HepG2 (cell line): ENCODE data around the gene SLC12A5. TPM values are rescaled to one million over a fixed set of nuclear protein-coding genes. Genes with fewer than 3 reads are reported as not detected.
A peak's percentile ranks its signal among the peaks of the same experiment; 100 is the strongest.

Experiments
- AHR ChIP-seq: IDR thresholded peaks from 2 replicates; pipeline ENCODE4 v1.6.1; 2018; ENCODE audit warnings: missing genetic modification reagents, missing compliant biosample characterization
- ATAD3A ChIP-seq: sonication (generic); formaldehyde crosslinking; IDR thresholded peaks from 2 replicates; pipeline ENCODE4 v1.4.0; 2020; ENCODE audit warnings: missing genetic modification reagents
- EEA1 ChIP-seq: sonication (generic); formaldehyde crosslinking; IDR thresholded peaks from 2 replicates; pipeline ENCODE4 v1.5.1; 2020; ENCODE audit warnings: mild to moderate bottlenecking, missing genetic modification reagents, borderline replicate concordance
- FOSL1 ChIP-seq: sonication (generic); formaldehyde crosslinking; IDR thresholded peaks from 2 replicates; pipeline ENCODE4 v1.9.0; 2021; ENCODE audit warnings: missing genetic modification reagents, borderline replicate concordance
- GABPA ChIP-seq, 2 experiments: IDR thresholded peaks; 2 replicates each; pipeline ENCODE4 v1.6.1; 2011 to 2016; ENCODE audit warnings: low read depth in 2 of 2, low read length in 1 of 2, missing biosample characterization in 1 of 2, missing genetic modification characterization in 1 of 2
- HDAC2 ChIP-seq: sonication (generic); formaldehyde crosslinking; IDR thresholded peaks from 2 replicates; pipeline ENCODE4 v1.4.0; 2020; ENCODE audit warnings: missing genetic modification reagents
- HNF4G ChIP-seq, 2 experiments: sonication (generic) in 1 of 2; formaldehyde crosslinking in 1 of 2; IDR thresholded peaks; 2 replicates each; pipeline versions ENCODE4 v1.4.0 to v1.6.1; 2011 to 2020; ENCODE audit warnings: borderline replicate concordance in 2 of 2, low read depth in 2 of 2, mild to moderate bottlenecking in 2 of 2, low read length in 1 of 2, missing genetic modification reagents in 1 of 2, moderate library complexity in 1 of 2
- MTF1 ChIP-seq: sonication (generic); formaldehyde crosslinking; IDR thresholded peaks from 2 replicates; pipeline ENCODE4 v1.5.0; 2020; ENCODE audit warnings: missing genetic modification reagents
- PTBP1 ChIP-seq: fragments of 200-400 bp; formaldehyde crosslinking; IDR thresholded peaks from 2 replicates; pipeline ENCODE4 v1.6.1; 2018; ENCODE audit warnings: low read length, low read depth; ENCODE audit not compliant: poor library complexity, severe bottlenecking
- RFX5 ChIP-seq: IDR thresholded peaks from 2 replicates; pipeline ENCODE4 v1.6.1; 2011; ENCODE audit warnings: low read depth, low read length, improper control_type of control experiment
- SALL1 ChIP-seq: sonication (generic); formaldehyde crosslinking; IDR thresholded peaks from 2 replicates; pipeline ENCODE4 v1.8.0; 2022; ENCODE audit warnings: mild to moderate bottlenecking, missing genetic modification reagents
- SKIL ChIP-seq: sonication (generic); formaldehyde crosslinking; IDR thresholded peaks from 2 replicates; pipeline ENCODE4 v1.8.0; 2022; ENCODE audit warnings: missing genetic modification reagents, mild to moderate bottlenecking, moderate library complexity, borderline replicate concordance
- SOX6 ChIP-seq, 2 experiments: fragments of 450-650 bp in 1 of 2; sonication (generic) in 1 of 2; formaldehyde crosslinking in 1 of 2; IDR thresholded peaks; 2 replicates each; pipeline versions ENCODE4 v1.4.0 to v1.6.1; 2017 to 2020; ENCODE audit warnings: antibody characterized with exemption in 1 of 2, mild to moderate bottlenecking in 1 of 2, missing genetic modification reagents in 1 of 2
- TBX2 ChIP-seq: sonication (generic); formaldehyde crosslinking; IDR thresholded peaks from 2 replicates; pipeline ENCODE4 v1.5.0; 2020; ENCODE audit warnings: missing genetic modification reagents, mild to moderate bottlenecking, borderline replicate concordance
- THAP11 ChIP-seq: IDR thresholded peaks from 2 replicates; pipeline ENCODE4 v1.6.1; 2016; ENCODE audit warnings: missing biosample characterization, missing genetic modification reagents
- ZBTB7B ChIP-seq: sonication (generic); formaldehyde crosslinking; IDR thresholded peaks from 2 replicates; pipeline ENCODE4 v1.4.0; 2020; ENCODE audit warnings: missing genetic modification reagents
- ZFAT ChIP-seq: sonication (generic); formaldehyde crosslinking; conservative IDR thresholded peaks from 2 replicates; pipeline ENCODE4 v1.8.1; 2023; ENCODE audit warnings: missing genetic modification reagents, inconsistent platforms
- ZFP41 ChIP-seq: sonication (generic); formaldehyde crosslinking; IDR thresholded peaks from 2 replicates; pipeline ENCODE4 v1.4.0; 2020; ENCODE audit warnings: mild to moderate bottlenecking, missing genetic modification reagents, borderline replicate concordance
- ZHX1 ChIP-seq: sonication (generic); formaldehyde crosslinking; IDR thresholded peaks from 2 replicates; pipeline ENCODE4 v1.8.1; 2022; ENCODE audit warnings: low read depth, mild to moderate bottlenecking, missing genetic modification reagents
- ZMAT5 ChIP-seq: sonication (generic); formaldehyde crosslinking; IDR thresholded peaks from 2 replicates; pipeline ENCODE4 v1.5.0; 2020; ENCODE audit warnings: mild to moderate bottlenecking, low read depth, missing genetic modification reagents, borderline replicate concordance
- ZNF20 ChIP-seq: sonication (generic); formaldehyde crosslinking; IDR thresholded peaks from 2 replicates; pipeline ENCODE4 v1.4.0; 2020; ENCODE audit warnings: mild to moderate bottlenecking, moderate library complexity, missing genetic modification reagents
- ZNF225 ChIP-seq: sonication (generic); formaldehyde crosslinking; IDR thresholded peaks from 2 replicates; pipeline ENCODE4 v1.4.0; 2020; ENCODE audit warnings: mild to moderate bottlenecking, missing genetic modification reagents
- ZNF549 ChIP-seq: sonication (generic); formaldehyde crosslinking; IDR thresholded peaks from 2 replicates; pipeline ENCODE4 v1.5.0; 2020; ENCODE audit warnings: missing genetic modification reagents
- ZNF839 ChIP-seq: sonication (generic); formaldehyde crosslinking; IDR thresholded peaks from 2 replicates; pipeline ENCODE4 v1.4.0; 2020; ENCODE audit warnings: missing genetic modification reagents, mild to moderate bottlenecking, borderline replicate concordance
- ZSCAN20 ChIP-seq: sonication (generic); formaldehyde crosslinking; IDR thresholded peaks from 2 replicates; pipeline ENCODE4 v1.4.0; 2020; ENCODE audit warnings: missing genetic modification reagents, mild to moderate bottlenecking, borderline replicate concordance
- polyA plus RNA-seq, 8 experiments: library from polyadenylated mRNA; depleted of rRNA in 3 of 8; stranded (reverse) in 7 of 8; unstranded in 1 of 8; fragments of >200 nt; fragmentation: Illumina TruSeq in 4 of 8; extraction: Trizol in 4 of 8; gene quantifications; 2 replicates each; pipeline versions ENCODE4 v1.2.1 to v1.2.3, GENCODE V29; 2011 to 2016; ENCODE audit warnings: low read depth in 4 of 8, missing spikeins in 1 of 8, mixed read lengths in 1 of 8; ENCODE audit not compliant: insufficient read depth in 1 of 8
- total RNA-seq, 5 experiments: library from RNA; depleted of rRNA; stranded (reverse); fragments of >200 nt; fragmentation: Illumina TruSeq; extraction: Trizol; gene quantifications; 2 replicates each; pipeline ENCODE4 v1.2.3, GENCODE V29; 2016; ENCODE audit warnings: low read depth in 1 of 5

SLC12A5 gene
- total and polyA plus RNA-seq, 2 of the 13 experiments (the other 11 are each of a cell fraction or from before 2014, with no cell fraction given): 4.3 to 5.4 TPM

DNA sequence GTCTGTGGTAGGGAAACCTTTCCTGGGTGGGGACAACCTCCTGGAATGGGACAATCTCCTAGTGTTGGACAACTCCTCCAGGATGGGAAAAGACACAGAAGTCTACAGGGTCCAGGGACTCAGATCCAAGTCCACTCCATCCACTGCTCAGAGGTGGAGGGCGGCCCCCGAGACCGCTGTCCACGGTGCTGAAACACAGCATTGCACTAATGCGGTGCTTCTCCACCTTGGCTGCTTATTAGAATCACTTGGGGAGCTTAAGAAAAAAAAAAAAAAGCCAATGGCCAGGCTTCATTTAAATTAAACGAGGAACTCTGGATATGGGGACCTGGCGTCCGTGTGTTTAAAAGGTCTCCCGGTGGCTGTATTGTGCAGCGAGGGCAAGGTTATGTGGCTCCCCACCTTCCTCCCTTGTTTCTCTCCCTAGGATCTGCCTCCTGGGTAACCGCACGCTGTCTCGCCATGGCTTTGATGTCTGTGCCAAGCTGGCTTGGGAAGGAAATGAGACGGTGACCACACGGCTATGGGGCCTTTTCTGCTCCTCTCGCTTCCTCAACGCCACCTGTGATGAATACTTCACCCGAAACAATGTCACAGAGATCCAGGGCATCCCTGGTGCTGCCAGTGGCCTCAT lies 12.0 kb downstream of the SLC12A5 start (continued):
- TF ChIP-seq ZHX1 (CRISPR knock-in tag) (no peak), MTF1 (CRISPR knock-in tag) (peak; percentile 94), SKIL (CRISPR knock-in tag) (peak; percentile 55; the same call in 1 of the 2 replicates), ZNF549 (CRISPR knock-in tag) (no peak), ZMAT5 (CRISPR knock-in tag) (no peak), HNF4G (IDR thresholded peaks at IDR 0.05; ENCODE audit: borderline replicate concordance, low read depth, low read length) (peak; percentile 36; the same call in 1 of the 2 replicates), HNF4G (CRISPR knock-in tag; IDR thresholded peaks at IDR 0.05; ENCODE audit: borderline replicate concordance, low read depth) (0 out of 2 replicates have a peak, but pooled peaks have one; percentile 44), ZFAT (CRISPR knock-in tag) (no peak), SALL1 (peak; percentile 96), EEA1 (CRISPR knock-in tag) (no peak), TBX2 (CRISPR knock-in tag) (peak; percentile 53; the same call in 1 of the 2 replicates), ZFP41 (CRISPR knock-in tag) (no peak), ZNF20 (CRISPR knock-in tag) (0 out of 2 replicates have a peak, but pooled peaks have one; percentile 62), ZNF839 (no peak), ZSCAN20 (CRISPR knock-in tag) (peak; percentile 97), SOX6 (IDR thresholded peaks at IDR 0.05) (no peak), SOX6 (CRISPR knock-in tag; IDR thresholded peaks at IDR 0.05) (peak; percentile 25; the same call in 1 of the 2 replicates), AHR (peak; percentile 97), RFX5 (no peak), PTBP1 (no peak), FOSL1 (CRISPR knock-in tag) (peak; percentile 52; the same call in 1 of the 2 replicates), HDAC2 (CRISPR knock-in tag) (peak; percentile 95), ATAD3A (CRISPR knock-in tag) (peak; percentile 81; the same call in 1 of the 2 replicates), THAP11 (CRISPR knock-in tag) (peak; percentile 77), ZNF225 (CRISPR knock-in tag) (peak; percentile 55; the same call in 1 of the 2 replicates), ZBTB7B (CRISPR knock-in tag) (peak; percentile 82), GABPA (IDR thresholded peaks at IDR 0.05; ENCODE audit: low read depth, low read length) (no peak), GABPA (CRISPR knock-in tag; IDR thresholded peaks at IDR 0.05; ENCODE audit: low read depth) (no peak)
